NCI-H2227 treated with DMSO at 0.1 percent for 48 hours (cell line): Measurements from ENCODE around the gene ANKS1A.
A peak's percentile ranks its signal among the peaks of the same experiment; 100 is the strongest.
"Not testable (repeated sequence)": the region's sequence is repeated elsewhere in the genome, so short reads cannot be mapped to it uniquely, and the experiment has no call there.

ENCODE experiments used
- DNase-seq: peaks from one replicate; lab custom pipeline; 2025; lab: John Stamatoyannopoulos, UW

The ANKS1A gene

DNA sequence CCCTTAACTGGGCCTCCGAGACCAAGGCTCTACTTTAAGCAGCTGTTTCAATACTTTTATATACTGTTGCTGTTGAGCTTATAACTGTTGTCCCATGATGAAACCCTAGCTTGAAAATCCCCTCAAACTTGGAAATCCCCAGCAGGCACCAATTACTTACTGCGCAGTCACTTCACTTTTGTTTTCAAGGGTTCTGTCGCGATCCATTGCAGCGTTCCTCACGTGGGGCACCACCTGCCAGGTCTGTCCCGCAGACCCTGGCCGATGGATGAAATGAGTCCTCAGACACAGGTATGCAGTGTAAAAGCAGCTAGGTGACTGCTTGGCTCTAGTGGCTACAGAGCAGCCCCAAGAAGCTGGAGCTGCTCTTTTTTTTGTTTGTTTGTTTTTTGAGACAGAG lies 218.2 kb downstream of the ANKS1A start:
- DNase-seq = not testable (repeated sequence)

DNA sequence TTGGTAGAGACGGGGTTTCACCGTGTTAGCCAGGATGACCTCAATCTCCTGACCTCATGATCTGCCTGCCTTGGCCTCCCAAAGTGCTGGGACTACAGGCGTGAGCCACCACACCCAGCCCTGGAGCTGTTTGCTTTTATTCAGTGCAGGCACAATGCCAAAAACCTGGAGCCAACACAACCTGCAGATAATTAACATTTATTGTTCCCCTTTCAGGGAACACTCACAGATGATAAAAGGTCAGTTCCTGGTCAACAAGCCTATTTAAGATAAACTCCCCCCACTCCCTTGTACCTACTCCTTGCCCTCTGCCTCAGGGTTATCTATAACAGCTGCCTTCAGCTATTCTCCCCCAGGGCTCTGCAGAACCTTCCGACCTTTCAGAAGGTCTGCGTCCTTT lies 218.7 kb downstream of the ANKS1A start:
- not testable (repeated sequence) for DNase-seq

DNA sequence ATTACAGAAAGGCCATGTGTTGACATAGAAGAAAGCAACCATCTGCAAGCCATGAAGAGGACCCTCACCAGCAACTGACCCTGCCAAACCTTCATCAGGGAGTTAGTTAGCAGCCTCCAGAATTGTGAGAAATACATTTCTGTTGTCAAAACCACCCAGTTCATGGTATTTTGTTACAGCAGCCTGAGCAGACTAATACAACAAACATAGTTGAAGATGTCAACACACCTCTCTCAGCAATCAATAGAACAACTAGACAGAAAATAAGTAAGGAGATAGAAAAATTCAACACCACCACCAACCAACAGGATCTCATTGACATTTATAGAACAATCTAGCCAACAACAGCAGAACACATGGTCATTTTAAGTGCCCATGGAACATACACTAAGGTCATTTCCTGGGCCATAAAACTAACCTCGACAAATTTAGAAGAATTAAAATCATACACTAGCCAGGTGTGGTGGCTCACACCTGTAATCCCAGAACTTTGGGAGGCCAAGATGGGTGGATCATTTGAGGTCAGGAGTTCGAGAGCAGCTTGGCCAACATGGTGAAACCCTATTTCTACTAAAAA lies 219.3 kb downstream of the ANKS1A start:
- DNase-seq = no peak

DNA sequence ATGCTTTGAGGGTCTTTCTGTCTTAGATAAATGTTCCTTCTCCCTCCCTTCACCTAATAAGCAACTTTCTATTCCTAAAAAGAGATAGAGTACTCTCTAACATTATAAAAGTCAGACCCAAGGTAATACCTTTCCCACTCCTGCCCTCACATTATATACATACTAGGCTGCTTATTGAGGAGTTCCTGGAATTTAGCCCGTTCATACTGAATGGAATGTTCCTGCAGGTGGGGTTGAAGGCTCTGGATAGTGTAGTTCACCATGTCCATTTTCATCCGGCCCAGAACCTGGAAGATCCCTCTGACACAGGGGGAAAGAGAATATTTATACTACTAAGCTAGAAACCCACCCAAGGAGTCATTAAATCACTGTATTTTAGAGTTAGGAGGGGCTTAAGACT lies 231.7 kb downstream of the ANKS1A start:
- DNase-seq = no peak

DNA sequence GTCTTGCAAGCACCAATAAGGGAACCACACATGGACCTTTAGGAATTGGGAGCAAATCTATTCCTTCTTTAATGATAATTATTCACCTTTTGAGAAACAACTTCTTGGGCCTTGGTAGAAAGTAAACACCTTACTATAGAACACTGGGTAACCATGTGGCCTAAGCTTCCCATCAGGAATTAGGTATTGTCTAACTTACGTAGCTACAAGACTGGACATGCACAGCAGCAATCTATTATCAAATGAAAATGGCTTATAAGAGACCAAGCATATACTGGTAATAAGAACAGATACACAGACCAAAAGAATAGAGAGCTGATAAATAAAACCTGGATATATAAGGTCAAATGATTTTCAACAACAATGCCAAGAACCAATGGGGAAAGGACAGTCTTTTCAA lies 235.3 kb downstream of the ANKS1A start:
- no peak for DNase-seq

DNA sequence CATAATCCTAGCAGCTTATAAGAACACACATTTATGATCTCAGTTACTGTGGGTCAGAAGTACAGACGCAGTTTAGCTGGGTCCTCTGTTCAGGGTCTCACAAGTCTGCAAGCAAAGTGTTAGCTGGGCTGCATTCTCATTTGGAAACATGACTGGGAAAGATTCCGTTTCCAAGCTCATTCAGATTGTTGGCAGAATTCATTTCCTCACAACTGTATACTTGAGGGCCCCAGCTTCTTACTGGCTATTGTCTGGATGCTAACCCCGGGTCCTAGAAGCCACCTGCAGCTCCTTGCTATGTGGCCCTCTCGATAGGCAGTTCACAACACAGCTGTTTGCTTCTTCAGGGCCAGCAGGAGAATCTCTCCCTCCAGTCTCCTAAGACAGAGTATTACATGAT lies 239.0 kb downstream of the ANKS1A start:
- DNase-seq = no peak

DNA sequence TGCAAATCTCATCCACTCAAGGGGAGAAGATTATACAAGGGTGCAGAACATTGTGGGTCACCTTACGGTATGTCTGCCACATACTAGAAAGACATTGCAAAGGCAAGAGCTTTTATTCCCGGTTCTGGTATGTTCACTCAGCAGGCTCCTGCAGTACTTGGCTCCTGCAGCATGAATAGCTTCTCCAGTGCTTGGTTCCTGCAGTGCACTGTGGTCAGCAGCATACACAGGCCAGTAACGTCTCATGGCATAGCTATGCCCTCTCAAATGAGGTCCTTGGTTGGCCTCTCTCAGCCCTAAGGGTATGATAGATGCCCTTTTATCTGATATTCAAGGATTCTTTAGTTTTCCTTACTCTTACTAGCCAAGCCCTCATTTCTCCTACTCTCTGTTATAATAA lies 239.4 kb downstream of the ANKS1A start:
- DNase-seq = no peak

DNA sequence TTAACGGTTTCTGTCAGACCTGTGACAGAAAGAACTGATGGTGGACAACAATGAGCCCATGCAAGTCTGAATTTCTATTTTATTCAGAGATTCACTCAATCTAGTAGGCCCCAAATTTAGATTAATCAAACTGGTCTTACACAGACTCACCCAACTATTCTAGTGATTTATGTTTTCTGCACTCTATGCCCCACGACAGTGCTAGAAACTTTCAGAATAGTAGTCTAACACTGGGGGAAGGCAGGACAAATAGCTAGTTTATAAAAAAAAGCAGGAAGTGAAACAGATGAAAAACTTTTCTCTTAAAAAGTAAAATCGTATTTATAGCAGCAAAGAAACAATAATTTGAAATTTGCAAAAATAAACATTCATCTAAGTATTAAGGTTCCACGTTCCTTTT lies 247.1 kb downstream of the ANKS1A start:
- DNase-seq = no peak

DNA sequence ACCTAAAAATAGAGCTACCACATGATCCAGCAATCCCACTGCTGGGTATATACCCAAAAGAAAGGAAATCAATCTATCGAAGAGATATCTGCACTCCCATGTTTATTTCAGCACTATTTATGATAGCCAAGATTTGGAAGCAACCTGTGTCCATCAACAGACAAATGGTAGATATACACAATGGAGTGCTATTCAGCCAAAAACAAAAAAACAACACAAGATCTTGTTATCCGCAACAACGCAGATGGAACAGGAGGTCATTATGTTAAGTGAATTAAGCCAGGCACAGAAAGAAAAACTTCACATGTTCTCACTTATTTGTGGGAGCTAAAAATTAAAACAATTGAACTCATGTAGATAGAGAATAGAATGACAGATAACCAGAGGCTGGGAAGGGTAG lies 249.1 kb downstream of the ANKS1A start:
- not testable (repeated sequence) for DNase-seq

DNA sequence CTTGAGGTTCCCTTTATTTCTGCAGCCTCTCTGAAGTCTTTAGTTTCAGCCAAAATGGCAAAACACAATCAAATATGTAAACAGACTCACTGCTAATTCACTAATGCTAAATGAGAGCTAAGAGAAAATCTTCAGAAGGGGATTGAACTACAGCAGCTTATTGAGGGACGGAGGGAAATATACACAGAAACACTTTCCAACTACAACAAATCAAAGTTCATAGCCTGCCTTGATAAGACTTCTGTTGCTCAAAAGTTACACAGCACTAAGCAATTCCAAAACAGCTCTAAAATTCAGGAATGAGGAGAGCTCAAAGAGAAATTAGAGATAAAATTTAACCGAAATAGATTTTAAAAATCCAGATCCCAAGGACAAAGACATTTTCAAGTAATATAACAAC lies 250.4 kb downstream of the ANKS1A start:
- no peak for DNase-seq

DNA sequence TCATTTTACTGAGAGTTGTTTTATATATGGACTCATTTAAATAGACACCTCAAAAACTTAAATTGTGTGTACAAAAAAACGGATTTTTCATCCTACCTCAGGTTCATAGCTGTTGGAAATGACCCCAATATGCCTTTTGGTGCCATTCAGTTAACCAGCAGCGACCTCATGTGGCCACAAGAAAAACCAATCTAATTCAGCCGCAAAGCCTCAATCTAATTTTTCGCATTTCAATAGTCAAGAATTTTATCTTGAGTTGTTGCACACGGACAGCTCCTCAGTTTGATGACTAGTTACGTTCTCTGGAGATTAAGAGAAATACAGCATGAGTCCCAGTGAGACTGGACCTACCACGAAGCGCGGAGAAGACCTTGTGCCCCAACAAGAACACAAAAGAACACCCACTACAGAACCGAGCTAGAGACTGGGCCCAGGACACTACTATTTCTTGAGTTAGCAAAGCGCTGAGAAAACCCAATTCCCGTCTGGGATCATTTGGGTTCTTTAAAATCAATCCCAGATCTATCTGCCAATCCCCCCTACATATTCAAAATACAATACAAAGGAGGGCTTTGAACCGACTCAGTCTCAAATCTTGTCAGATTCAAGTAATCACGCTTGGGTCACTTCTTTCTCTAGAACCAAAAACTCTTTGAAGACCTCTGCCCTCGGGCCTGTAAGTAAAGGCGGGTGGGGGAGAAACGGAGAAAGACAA lies 251.0 kb downstream of the ANKS1A start:
- peak; percentile 56 for DNase-seq

DNA sequence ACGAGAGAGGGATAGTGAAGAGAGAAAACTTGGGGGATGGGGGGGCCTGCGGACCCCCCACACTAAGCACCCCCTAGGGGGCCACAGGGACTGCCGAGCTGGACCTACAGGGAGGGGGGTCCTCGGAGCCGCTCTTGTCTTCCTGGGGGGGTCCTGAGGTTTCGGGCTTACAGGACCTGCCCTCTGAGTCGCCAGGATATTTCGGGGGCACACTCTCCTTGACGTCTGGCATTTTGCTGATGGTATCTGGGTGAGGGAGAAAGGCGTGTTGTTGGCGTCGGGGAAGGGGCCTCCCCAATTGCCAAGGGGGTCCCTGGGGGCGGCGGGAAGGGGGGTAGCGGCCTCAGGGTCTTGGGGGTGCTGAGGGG lies 251.6 kb downstream of the ANKS1A start:
- DNase-seq = no peak
